HEK293 (cell line): ENCODE measurements around the gene HMCN1.

Experiments
- BCL11A ChIP-seq: fragments of 450-650 bp; formaldehyde crosslinking; IDR thresholded peaks from 2 replicates; pipeline ENCODE4 v1.5.1; 2016; ENCODE audit warnings: low read depth, missing biosample characterization, missing genetic modification characterization
- KLF1 ChIP-seq: fragments of 450-650 bp; formaldehyde crosslinking; IDR thresholded peaks from 2 replicates; pipeline ENCODE4 v1.5.1; 2016; ENCODE audit warnings: missing biosample characterization, missing genetic modification characterization
- ZBTB21 ChIP-seq: fragments of 450-650 bp; formaldehyde crosslinking; IDR thresholded peaks from 2 replicates; pipeline ENCODE4 v1.5.1; 2017; ENCODE audit warnings: missing biosample characterization, missing genetic modification characterization
- ZBTB48 ChIP-seq: fragments of 450-650 bp; formaldehyde crosslinking; IDR thresholded peaks from 2 replicates; pipeline ENCODE4 v1.5.1; 2016; ENCODE audit warnings: missing biosample characterization, missing genetic modification characterization
- ZNF16 ChIP-seq: fragments of 450-650 bp; formaldehyde crosslinking; IDR thresholded peaks from 2 replicates; pipeline ENCODE4 v1.5.1; 2016; ENCODE audit warnings: low read depth, missing biosample characterization, missing genetic modification characterization
- ZNF175 ChIP-seq: fragments of 450-650 bp; formaldehyde crosslinking; IDR thresholded peaks from 2 replicates; pipeline ENCODE4 v1.5.1; 2016; ENCODE audit warnings: missing biosample characterization, missing genetic modification characterization
- ZNF19 ChIP-seq: fragments of 450-650 bp; formaldehyde crosslinking; IDR thresholded peaks from 2 replicates; pipeline ENCODE4; 2016; ENCODE audit warnings: missing biosample characterization, missing genetic modification characterization, low read depth
- ZNF24 ChIP-seq: fragments of 450-650 bp; formaldehyde crosslinking; IDR thresholded peaks from 2 replicates; pipeline ENCODE4 v1.5.1; 2016; ENCODE audit warnings: missing biosample characterization, missing genetic modification characterization
- ZNF292 ChIP-seq: fragments of 450-650 bp; formaldehyde crosslinking; IDR thresholded peaks from 2 replicates; pipeline ENCODE4 v1.5.1; 2016; ENCODE audit warnings: low read depth, missing biosample characterization, missing genetic modification characterization, borderline replicate concordance
- ZNF354C ChIP-seq: fragments of 450-650 bp; formaldehyde crosslinking; IDR thresholded peaks from 2 replicates; pipeline ENCODE4 v1.5.1; 2016; ENCODE audit warnings: missing biosample characterization, missing genetic modification characterization, low read depth, borderline replicate concordance
- ZNF366 ChIP-seq: fragments of 450-650 bp; formaldehyde crosslinking; conservative IDR thresholded peaks from 2 replicates; pipeline ENCODE4 v1.5.1; 2016; ENCODE audit warnings: missing biosample characterization, missing genetic modification characterization
- ZNF394 ChIP-seq: fragments of 450-650 bp; formaldehyde crosslinking; IDR thresholded peaks from 2 replicates; pipeline ENCODE4 v1.5.1; 2016; ENCODE audit warnings: missing biosample characterization, missing genetic modification characterization, mild to moderate bottlenecking, moderate library complexity, borderline replicate concordance
- ZNF558 ChIP-seq: fragments of 450-650 bp; formaldehyde crosslinking; IDR thresholded peaks from 2 replicates; pipeline ENCODE4 v1.5.1; 2016; ENCODE audit warnings: missing biosample characterization, missing genetic modification characterization
- ZNF560 ChIP-seq: fragments of 450-650 bp; formaldehyde crosslinking; IDR thresholded peaks from 2 replicates; pipeline ENCODE4 v1.5.1; 2017; ENCODE audit warnings: missing biosample characterization, missing genetic modification characterization, borderline replicate concordance
- ZNF596 ChIP-seq: fragments of 450-650 bp; IDR thresholded peaks from 2 replicates; pipeline ENCODE4 v1.5.0; 2018; ENCODE audit warnings: missing biosample characterization, mild to moderate bottlenecking, missing genetic modification characterization, moderate library complexity
- ZNF600 ChIP-seq: fragments of 450-650 bp; formaldehyde crosslinking; IDR thresholded peaks from 2 replicates; pipeline ENCODE4 v1.5.1; 2016; ENCODE audit warnings: missing biosample characterization, missing genetic modification characterization
- ZNF626 ChIP-seq: fragments of 450-650 bp; sonication (Bioruptor Pico); formaldehyde crosslinking; IDR thresholded peaks from 2 replicates; pipeline ENCODE4 v1.5.1; 2018; ENCODE audit warnings: missing biosample characterization, missing genetic modification characterization, inconsistent platforms
- ZNF664 ChIP-seq: fragments of 450-650 bp; formaldehyde crosslinking; IDR thresholded peaks from 2 replicates; pipeline ENCODE4 v1.5.1; 2016; ENCODE audit warnings: missing biosample characterization, missing genetic modification characterization
- ZNF670 ChIP-seq: fragments of 450-650 bp; formaldehyde crosslinking; IDR thresholded peaks from 2 replicates; pipeline ENCODE4 v1.5.1; 2016; ENCODE audit warnings: missing biosample characterization, missing genetic modification characterization, low read depth
- ZNF701 ChIP-seq: fragments of 450-650 bp; formaldehyde crosslinking; IDR thresholded peaks from 2 replicates; pipeline ENCODE4 v1.5.1; 2016; ENCODE audit warnings: missing biosample characterization, missing genetic modification characterization
- ZNF776 ChIP-seq: fragments of 450-650 bp; formaldehyde crosslinking; IDR thresholded peaks from 2 replicates; pipeline ENCODE4 v1.5.0; 2017; ENCODE audit warnings: missing biosample characterization, missing genetic modification characterization, borderline replicate concordance
- ZNF785 ChIP-seq: fragments of 450-650 bp; formaldehyde crosslinking; IDR thresholded peaks from 2 replicates; pipeline ENCODE4 v1.5.1; 2016; ENCODE audit warnings: missing biosample characterization, missing genetic modification characterization
- ZNF837 ChIP-seq: fragments of 450-650 bp; formaldehyde crosslinking; IDR thresholded peaks from 2 replicates; pipeline ENCODE4 v1.5.1; 2016; ENCODE audit warnings: missing biosample characterization, missing genetic modification characterization
- TF ChIP-seq, protein P1 (sequence below): fragments of 450-650 bp; formaldehyde crosslinking; IDR thresholded peaks from 2 replicates; pipeline ENCODE4 v1.5.1; 2016; ENCODE audit warnings: missing biosample characterization, missing genetic modification characterization
- TF ChIP-seq, protein P2 (sequence below): fragments of 450-650 bp; formaldehyde crosslinking; conservative IDR thresholded peaks from 2 replicates; pipeline ENCODE4 v1.5.1; 2016; ENCODE audit warnings: low read depth, missing biosample characterization, missing genetic modification characterization
- TF ChIP-seq, protein P3 (sequence below): fragments of 450-650 bp; formaldehyde crosslinking; IDR thresholded peaks from 2 replicates; pipeline ENCODE4 v1.5.1; 2016; ENCODE audit warnings: missing biosample characterization, missing genetic modification characterization
- TF ChIP-seq, protein P4 (sequence below): fragments of 450-650 bp; formaldehyde crosslinking; IDR thresholded peaks from 2 replicates; pipeline ENCODE4 v1.5.1; 2016; ENCODE audit warnings: missing biosample characterization, missing genetic modification characterization

HMCN1 gene

DNA sequence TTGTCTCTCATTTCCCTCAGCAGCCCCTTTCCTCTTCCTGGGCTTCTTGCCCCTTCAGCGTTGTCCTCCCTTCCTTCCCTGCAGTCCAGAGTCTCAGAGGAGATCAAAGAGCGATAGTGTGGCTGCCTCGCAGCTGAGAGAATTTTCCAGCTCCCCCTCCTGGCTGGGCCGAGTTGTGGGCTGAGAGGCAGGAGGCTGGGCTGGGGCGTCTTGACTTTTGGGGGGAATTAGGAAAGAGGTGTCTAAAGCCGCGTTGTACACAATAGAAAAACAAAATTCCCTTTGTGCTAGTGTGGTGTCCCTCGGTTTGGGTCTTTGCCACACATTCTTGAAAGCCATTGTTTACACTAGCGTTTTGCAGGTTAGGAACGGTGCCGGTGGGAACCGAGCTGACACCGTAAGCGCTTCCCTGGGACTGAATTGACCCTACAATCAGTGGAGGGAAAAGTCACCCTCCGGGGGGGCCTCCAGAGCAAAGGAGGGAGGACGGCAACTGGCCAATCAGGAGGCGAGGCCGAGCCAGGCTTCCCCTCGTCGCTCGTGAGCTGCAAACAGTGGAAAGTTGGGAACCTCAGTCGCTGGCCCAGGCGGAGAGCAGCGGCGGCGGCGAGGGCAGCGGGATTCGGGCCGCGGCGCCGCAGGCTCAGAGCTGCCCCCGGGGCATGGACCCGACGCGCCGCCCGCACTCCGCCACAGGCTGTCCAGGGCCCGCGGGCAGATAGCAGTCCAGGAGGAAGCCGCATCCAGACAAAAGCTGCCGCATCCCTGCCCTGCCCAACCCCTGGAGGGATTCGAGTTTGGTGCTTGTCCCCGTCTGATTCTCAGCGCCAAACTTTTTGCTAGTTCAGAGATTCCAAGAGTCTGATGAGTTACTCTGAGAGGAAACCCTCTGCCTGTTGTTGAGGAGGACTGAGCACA, at the start of gene HMCN1 (continued):
- TF ChIP-seq ZNF366 (peak; percentile 80), KLF1 (tag by site-specific recombination) (no peak), ZNF626 (tag by site-specific recombination) (0 out of 2 replicates have a peak, but pooled peaks have one; percentile 22), ZNF175 (tag by site-specific recombination) (no peak), ZNF354C (tag by site-specific recombination) (no peak), ZNF670 (tag by site-specific recombination) (no peak), ZNF776 (tag by site-specific recombination) (no peak), ZBTB21 (tag by site-specific recombination) (no peak), ZNF292 (no peak), ZNF664 (tag by site-specific recombination) (no peak), ZNF394 (no peak), ZNF600 (tag by site-specific recombination) (peak; percentile 74), ZBTB48 (peak; percentile 77; the same call in 1 of the 2 replicates), ZNF16 (tag by site-specific recombination) (no peak), ZNF558 (peak; percentile 35; the same call in 1 of the 2 replicates), ZNF837 (tag by site-specific recombination) (no peak), ZNF701 (tag by site-specific recombination) (no peak), ZNF19 (tag by site-specific recombination) (no peak), ZNF596 (0 out of 2 replicates have a peak, but pooled peaks have one; percentile 37), ZNF24 (tag by site-specific recombination) (0 out of 2 replicates have a peak, but pooled peaks have one; percentile 31), BCL11A (peak; percentile 39; the same call in 1 of the 2 replicates), ZNF785 (tag by site-specific recombination) (no peak), ZNF560 (tag by site-specific recombination) (no peak)
- TF ChIP-seq, protein P1, sequence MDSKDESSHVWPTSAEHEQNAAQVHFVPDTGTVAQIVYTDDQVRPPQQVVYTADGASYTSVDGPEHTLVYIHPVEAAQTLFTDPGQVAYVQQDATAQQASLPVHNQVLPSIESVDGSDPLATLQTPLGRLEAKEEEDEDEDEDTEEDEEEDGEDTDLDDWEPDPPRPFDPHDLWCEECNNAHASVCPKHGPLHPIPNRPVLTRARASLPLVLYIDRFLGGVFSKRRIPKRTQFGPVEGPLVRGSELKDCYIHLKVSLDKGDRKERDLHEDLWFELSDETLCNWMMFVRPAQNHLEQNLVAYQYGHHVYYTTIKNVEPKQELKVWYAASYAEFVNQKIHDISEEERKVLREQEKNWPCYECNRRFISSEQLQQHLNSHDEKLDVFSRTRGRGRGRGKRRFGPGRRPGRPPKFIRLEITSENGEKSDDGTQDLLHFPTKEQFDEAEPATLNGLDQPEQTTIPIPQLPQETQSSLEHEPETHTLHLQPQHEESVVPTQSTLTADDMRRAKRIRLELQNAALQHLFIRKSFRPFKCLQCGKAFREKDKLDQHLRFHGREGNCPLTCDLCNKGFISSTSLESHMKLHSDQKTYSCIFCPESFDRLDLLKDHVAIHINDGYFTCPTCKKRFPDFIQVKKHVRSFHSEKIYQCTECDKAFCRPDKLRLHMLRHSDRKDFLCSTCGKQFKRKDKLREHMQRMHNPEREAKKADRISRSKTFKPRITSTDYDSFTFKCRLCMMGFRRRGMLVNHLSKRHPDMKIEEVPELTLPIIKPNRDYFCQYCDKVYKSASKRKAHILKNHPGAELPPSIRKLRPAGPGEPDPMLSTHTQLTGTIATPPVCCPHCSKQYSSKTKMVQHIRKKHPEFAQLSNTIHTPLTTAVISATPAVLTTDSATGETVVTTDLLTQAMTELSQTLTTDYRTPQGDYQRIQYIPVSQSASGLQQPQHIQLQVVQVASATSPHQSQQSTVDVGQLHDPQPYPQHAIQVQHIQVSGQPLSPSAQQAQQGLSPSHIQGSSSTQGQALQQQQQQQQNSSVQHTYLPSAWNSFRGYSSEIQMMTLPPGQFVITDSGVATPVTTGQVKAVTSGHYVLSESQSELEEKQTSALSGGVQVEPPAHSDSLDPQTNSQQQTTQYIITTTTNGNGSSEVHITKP (tag by site-specific recombination): peak; percentile 96
- TF ChIP-seq, protein P2, sequence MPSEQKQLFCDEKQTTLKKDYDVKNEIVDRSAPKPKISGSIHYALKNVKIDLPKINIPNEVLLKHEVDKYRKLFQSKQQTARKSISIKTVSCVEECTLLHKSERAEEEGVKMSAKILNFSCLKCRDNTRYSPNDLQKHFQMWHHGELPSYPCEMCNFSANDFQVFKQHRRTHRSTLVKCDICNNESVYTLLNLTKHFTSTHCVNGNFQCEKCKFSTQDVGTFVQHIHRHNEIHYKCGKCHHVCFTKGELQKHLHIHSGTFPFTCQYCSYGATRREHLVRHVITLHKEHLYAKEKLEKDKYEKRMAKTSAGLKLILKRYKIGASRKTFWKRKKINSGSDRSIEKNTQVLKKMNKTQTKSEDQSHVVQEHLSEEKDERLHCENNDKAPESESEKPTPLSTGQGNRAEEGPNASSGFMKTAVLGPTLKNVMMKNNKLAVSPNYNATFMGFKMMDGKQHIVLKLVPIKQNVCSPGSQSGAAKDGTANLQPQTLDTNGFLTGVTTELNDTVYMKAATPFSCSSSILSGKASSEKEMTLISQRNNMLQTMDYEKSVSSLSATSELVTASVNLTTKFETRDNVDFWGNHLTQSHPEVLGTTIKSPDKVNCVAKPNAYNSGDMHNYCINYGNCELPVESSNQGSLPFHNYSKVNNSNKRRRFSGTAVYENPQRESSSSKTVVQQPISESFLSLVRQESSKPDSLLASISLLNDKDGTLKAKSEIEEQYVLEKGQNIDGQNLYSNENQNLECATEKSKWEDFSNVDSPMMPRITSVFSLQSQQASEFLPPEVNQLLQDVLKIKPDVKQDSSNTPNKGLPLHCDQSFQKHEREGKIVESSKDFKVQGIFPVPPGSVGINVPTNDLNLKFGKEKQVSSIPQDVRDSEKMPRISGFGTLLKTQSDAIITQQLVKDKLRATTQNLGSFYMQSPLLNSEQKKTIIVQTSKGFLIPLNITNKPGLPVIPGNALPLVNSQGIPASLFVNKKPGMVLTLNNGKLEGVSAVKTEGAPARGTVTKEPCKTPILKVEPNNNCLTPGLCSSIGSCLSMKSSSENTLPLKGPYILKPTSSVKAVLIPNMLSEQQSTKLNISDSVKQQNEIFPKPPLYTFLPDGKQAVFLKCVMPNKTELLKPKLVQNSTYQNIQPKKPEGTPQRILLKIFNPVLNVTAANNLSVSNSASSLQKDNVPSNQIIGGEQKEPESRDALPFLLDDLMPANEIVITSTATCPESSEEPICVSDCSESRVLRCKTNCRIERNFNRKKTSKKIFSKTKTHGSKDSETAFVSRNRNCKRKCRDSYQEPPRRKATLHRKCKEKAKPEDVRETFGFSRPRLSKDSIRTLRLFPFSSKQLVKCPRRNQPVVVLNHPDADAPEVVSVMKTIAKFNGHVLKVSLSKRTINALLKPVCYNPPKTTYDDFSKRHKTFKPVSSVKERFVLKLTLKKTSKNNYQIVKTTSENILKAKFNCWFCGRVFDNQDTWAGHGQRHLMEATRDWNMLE (tag by site-specific recombination): no peak; the same call in 1 of the 2 replicates
- TF ChIP-seq, protein P3, sequence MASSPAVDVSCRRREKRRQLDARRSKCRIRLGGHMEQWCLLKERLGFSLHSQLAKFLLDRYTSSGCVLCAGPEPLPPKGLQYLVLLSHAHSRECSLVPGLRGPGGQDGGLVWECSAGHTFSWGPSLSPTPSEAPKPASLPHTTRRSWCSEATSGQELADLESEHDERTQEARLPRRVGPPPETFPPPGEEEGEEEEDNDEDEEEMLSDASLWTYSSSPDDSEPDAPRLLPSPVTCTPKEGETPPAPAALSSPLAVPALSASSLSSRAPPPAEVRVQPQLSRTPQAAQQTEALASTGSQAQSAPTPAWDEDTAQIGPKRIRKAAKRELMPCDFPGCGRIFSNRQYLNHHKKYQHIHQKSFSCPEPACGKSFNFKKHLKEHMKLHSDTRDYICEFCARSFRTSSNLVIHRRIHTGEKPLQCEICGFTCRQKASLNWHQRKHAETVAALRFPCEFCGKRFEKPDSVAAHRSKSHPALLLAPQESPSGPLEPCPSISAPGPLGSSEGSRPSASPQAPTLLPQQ (tag by site-specific recombination): 0 out of 2 replicates have a peak, but pooled peaks have one; percentile 33
- TF ChIP-seq, protein P4, sequence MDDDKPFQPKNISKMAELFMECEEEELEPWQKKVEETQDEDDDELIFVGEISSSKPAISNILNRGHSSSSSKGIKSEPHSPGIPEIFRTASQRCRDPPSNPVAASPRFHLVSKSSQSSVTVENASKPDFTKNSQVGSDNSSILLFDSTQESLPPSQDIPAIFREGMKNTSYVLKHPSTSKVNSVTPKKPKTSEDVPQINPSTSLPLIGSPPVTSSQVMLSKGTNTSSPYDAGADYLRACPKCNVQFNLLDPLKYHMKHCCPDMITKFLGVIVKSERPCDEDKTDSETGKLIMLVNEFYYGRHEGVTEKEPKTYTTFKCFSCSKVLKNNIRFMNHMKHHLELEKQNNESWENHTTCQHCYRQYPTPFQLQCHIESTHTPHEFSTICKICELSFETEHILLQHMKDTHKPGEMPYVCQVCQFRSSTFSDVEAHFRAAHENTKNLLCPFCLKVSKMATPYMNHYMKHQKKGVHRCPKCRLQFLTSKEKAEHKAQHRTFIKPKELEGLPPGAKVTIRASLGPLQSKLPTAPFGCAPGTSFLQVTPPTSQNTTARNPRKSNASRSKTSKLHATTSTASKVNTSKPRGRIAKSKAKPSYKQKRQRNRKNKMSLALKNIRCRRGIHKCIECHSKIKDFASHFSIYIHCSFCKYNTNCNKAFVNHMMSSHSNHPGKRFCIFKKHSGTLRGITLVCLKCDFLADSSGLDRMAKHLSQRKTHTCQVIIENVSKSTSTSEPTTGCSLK (tag by site-specific recombination): no peak
